OCI-LY7 (cell line): Measurements from ENCODE around the gene SYNDIG1L. TPM values are rescaled to one million over a fixed set of nuclear protein-coding genes. Genes with fewer than 3 reads are reported as not detected.

Experiments
- BruUV-seq: library from RNA; stranded (reverse); fragments of 400-500 nt; replicated peaks from 2 replicates; lab custom pipeline; 2021; lab: Mats Ljungman, UMichigan
- CTCF ChIA-PET: fragments of 300-600 bp; sonication (Branson Sonifier 250); formaldehyde crosslinking; loops from one replicate; lab custom pipeline; 2022; ENCODE audit warnings: antibody characterized with exemption; ENCODE audit not compliant: unreplicated experiment; lab: Charles Lee
- POLR2A ChIA-PET: fragments of 300-600 bp; sonication (Branson Sonifier 250); formaldehyde crosslinking; loops from one replicate; lab custom pipeline; 2022; ENCODE audit warnings: antibody characterized with exemption; lab: Charles Lee
- DNase-seq: peaks from one replicate; pipeline ENCODE4 v3.0.0-alpha.2; 2015; ENCODE audit warnings: low spot score
- H2AFZ ChIP-seq: fragments of 200-600 bp; sonication (generic), shearing (Covaris generic); 2 replicates; pipeline ENCODE4 v1.6.1; 2014; ENCODE audit warnings: mild to moderate bottlenecking, antibody characterized with exemption, low read length, moderate library complexity
- H3K27ac ChIP-seq: fragments of 200-600 bp; sonication (generic); 2 replicates; pipeline ENCODE4 v1.5.1; 2014; ENCODE audit warnings: mixed run types, low read depth, mild to moderate bottlenecking, moderate library complexity, low read length, inconsistent platforms; ENCODE audit not compliant: poor library complexity, severe bottlenecking
- H3K36me3 ChIP-seq: fragments of 200-600 bp; sonication (generic); 2 replicates; pipeline ENCODE4 v1.6.1; 2014; ENCODE audit warnings: mild to moderate bottlenecking, antibody characterized with exemption, low read length, moderate library complexity, mixed read lengths; ENCODE audit not compliant: insufficient read depth
- H3K4me1 ChIP-seq: fragments of 200-600 bp; sonication (generic); 2 replicates; pipeline ENCODE4 v1.5.1; 2014; ENCODE audit warnings: mild to moderate bottlenecking, low read length; ENCODE audit not compliant: insufficient read depth, poor library complexity, severe bottlenecking
- H3K4me2 ChIP-seq: fragments of 200-600 bp; sonication (generic); 2 replicates; pipeline ENCODE4 v1.6.1; 2014; ENCODE audit warnings: mild to moderate bottlenecking, low read length
- H3K4me3 ChIP-seq: fragments of 200-600 bp; sonication (generic); 2 replicates; pipeline ENCODE4 v1.5.1; 2014; ENCODE audit warnings: mild to moderate bottlenecking, low read depth, low read length; ENCODE audit not compliant: poor library complexity, severe bottlenecking
- H3K79me2 ChIP-seq: fragments of 200-600 bp; sonication (generic); 2 replicates; pipeline ENCODE4 v1.6.1; 2016; ENCODE audit warnings: low read depth, mild to moderate bottlenecking, low read length, moderate library complexity, mixed read lengths; ENCODE audit not compliant: insufficient read depth
- H3K9me2 ChIP-seq: fragments of 200-600 bp; sonication (generic); 2 replicates; pipeline ENCODE4 v1.6.1; 2016; ENCODE audit warnings: mild to moderate bottlenecking, low read length, mixed read lengths; ENCODE audit not compliant: insufficient read depth
- H3K9me3 ChIP-seq: fragments of 200-600 bp; sonication (generic); 2 replicates; pipeline ENCODE4 v1.6.1; 2014; ENCODE audit warnings: mild to moderate bottlenecking, mixed run types, low read length, mixed read lengths
- H4K20me1 ChIP-seq: fragments of 200-600 bp; sonication (generic); 2 replicates; pipeline ENCODE4 v1.6.1; 2014; ENCODE audit warnings: mild to moderate bottlenecking, antibody characterized with exemption, low read length, moderate library complexity, mixed read lengths; ENCODE audit not compliant: insufficient read depth
- EZH2phosphoT487 ChIP-seq: fragments of 200-600 bp; sonication (generic); IDR thresholded peaks from 2 replicates; pipeline ENCODE4 v1.6.1; 2018; ENCODE audit warnings: low read depth, borderline replicate concordance, mild to moderate bottlenecking, mixed run types, antibody characterized with exemption, low read length, moderate library complexity, mixed read lengths
- intact Hi-C: fragments of 100-400 bp; cut with micrococcal nuclease; formaldehyde crosslinking; loops from one replicate; pipeline ENCODE4 v1.10.0; 2022; ENCODE audit not compliant: unreplicated experiment
- total RNA-seq, 2 experiments: library from RNA; depleted of rRNA in 1 of 2; stranded (reverse); fragments of >200 nt in 1 of 2; shearing (Covaris generic) in 1 of 2; gene quantifications; 2 replicates each; pipeline ENCODE4 v1.2.3, GENCODE V29; 2014 to 2022
- TF ChIP-seq, protein P1 (sequence below): fragments of 200-600 bp; sonication (generic); conservative IDR thresholded peaks from 2 replicates; pipeline ENCODE4 v1.5.1; 2014; ENCODE audit warnings: mild to moderate bottlenecking, antibody characterized with exemption, low read length, moderate library complexity, mixed read lengths

The SYNDIG1L gene
- total RNA-seq, 2 experiments from 2014 or later, result not detected

DNA sequence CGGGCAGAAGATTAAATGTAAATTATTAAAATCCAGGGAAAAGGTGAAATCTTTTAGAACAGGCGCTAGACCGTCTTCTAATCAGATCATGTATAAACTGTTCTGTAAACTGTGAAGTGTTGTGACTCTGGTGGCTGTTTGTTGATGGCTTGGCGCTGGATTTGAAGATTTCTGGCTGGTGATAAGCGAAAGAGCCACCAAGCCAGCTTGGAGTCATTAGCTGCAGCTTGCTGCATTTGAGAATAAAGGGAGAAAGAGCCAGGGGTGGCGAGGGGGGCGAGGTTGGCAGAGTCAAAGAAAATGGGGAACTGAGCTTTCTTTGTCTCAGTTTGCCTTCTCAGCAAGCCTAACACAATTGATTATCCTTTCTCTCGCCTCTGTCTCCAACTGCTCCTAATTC, 8.0 kb downstream of the SYNDIG1L start:
- no peaks in the 10 kb centered on the region for H3K79me2 ChIP-seq
- H3K36me3 ChIP-seq, result no peaks in the 10 kb centered on the region
- BruUV-seq, result no TSS peak
- H3K9me3 ChIP-seq, result no peaks in the 10 kb centered on the region
- ChIA-PET CTCF (no interaction called here), POLR2A (interaction anchor here (0.6 kb wide), 1 partner anchor 350 kb away, joined by 5 read pairs; no protein-coding TSS in a partner anchor)
- no peak overlapping the region for H3K4me3 ChIP-seq
- peaks cover 10% of the 10 kb centered on the region for H3K4me1 ChIP-seq
- TF ChIP-seq, protein P1, sequence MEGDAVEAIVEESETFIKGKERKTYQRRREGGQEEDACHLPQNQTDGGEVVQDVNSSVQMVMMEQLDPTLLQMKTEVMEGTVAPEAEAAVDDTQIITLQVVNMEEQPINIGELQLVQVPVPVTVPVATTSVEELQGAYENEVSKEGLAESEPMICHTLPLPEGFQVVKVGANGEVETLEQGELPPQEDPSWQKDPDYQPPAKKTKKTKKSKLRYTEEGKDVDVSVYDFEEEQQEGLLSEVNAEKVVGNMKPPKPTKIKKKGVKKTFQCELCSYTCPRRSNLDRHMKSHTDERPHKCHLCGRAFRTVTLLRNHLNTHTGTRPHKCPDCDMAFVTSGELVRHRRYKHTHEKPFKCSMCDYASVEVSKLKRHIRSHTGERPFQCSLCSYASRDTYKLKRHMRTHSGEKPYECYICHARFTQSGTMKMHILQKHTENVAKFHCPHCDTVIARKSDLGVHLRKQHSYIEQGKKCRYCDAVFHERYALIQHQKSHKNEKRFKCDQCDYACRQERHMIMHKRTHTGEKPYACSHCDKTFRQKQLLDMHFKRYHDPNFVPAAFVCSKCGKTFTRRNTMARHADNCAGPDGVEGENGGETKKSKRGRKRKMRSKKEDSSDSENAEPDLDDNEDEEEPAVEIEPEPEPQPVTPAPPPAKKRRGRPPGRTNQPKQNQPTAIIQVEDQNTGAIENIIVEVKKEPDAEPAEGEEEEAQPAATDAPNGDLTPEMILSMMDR, result no peak
- no peak for TF ChIP-seq EZH2phosphoT487
- no peaks in the 10 kb centered on the region for H4K20me1 ChIP-seq
- no peak overlapping the region for H3K4me2 ChIP-seq
- DNase-seq, result no peak
- H3K27ac ChIP-seq, result no peak overlapping the region
- no peaks in the 10 kb centered on the region for H3K9me2 ChIP-seq
- no peak overlapping the region for H2AFZ ChIP-seq
- intact Hi-C loops, result no loop called here

DNA sequence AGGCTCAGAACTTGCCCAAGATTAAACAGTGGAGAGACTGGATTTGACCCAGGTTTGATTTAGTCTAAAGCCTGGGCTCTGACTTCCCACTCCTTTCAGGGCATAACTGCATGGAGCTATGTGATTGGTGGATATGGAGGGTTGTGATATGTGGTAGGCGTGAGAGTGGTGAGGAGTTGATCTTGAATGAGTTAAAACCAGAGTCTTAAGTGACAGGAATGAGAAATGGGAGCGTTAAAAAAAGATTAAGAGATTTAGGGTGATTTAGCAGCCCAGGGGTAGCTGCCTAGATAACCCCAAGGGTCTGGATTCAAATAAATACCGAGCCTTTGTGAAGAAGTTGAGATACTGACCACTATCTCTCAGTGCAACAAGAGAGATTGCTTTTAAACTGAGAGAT, 8.4 kb downstream of the SYNDIG1L start:
- Histone ChIP-seq H2AFZ (no peak overlapping the region), H3K79me2 (no peaks in the 10 kb centered on the region), H3K9me3 (no peaks in the 10 kb centered on the region), H3K9me2 (no peaks in the 10 kb centered on the region), H4K20me1 (no peaks in the 10 kb centered on the region), H3K27ac (no peak overlapping the region), H3K4me2 (no peak overlapping the region), H3K4me1 (peaks cover 10% of the 10 kb centered on the region), H3K36me3 (no peaks in the 10 kb centered on the region), H3K4me3 (no peak overlapping the region)
- CTCF ChIA-PET, result no interaction called here
- intact Hi-C loops, result no loop called here
- TF ChIP-seq, protein P1, result no peak
- TF ChIP-seq EZH2phosphoT487, result no peak
- POLR2A ChIA-PET, result no interaction called here
- BruUV-seq, result no TSS peak
- DNase-seq, result no peak

DNA sequence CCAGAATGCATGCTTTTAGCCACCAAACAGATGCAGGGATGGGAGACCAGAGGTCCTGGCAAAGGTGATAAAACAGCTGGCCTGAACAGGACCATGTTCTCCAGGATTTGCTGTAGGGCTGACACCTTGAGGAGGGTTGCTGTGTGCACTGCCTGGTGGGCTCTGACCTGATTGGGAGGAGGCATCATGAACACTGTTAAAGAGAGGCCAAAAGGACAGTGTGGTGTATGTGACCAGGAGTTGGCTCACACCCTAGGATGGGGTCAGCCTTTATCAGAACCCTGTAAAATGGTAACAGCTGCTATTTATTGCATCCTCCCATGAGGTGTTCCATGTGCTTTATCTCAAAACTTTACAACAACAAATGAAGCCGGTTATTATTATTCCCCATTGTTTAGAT, 8.8 kb downstream of the SYNDIG1L start:
- ChIA-PET CTCF (no interaction called here), POLR2A (no interaction called here)
- Histone ChIP-seq H3K4me3 (no peak overlapping the region), H3K9me3 (no peaks in the 10 kb centered on the region), H3K4me1 (peaks cover 7% of the 10 kb centered on the region), H3K79me2 (no peaks in the 10 kb centered on the region), H3K4me2 (no peak overlapping the region), H3K27ac (no peak overlapping the region), H2AFZ (no peak overlapping the region), H3K9me2 (no peaks in the 10 kb centered on the region), H3K36me3 (no peaks in the 10 kb centered on the region), H4K20me1 (no peaks in the 10 kb centered on the region)
- no peak for DNase-seq
- intact Hi-C loops, result no loop called here
- no TSS peak for BruUV-seq
- TF ChIP-seq, protein P1, result no peak
- TF ChIP-seq EZH2phosphoT487, result no peak
